HepG2 (cell line): ENCODE data around the gene ZNF652. TPM values are rescaled to one million over a fixed set of nuclear protein-coding genes. Genes with fewer than 3 reads are reported as not detected.

Experiments
- ARNT ChIP-seq: fragments of 450-650 bp; IDR thresholded peaks from 2 replicates; pipeline ENCODE4 v1.6.1; 2017
- BCL6 ChIP-seq: IDR thresholded peaks from 2 replicates; pipeline ENCODE4 v1.6.1; 2016; ENCODE audit warnings: missing genetic modification reagents, missing compliant biosample characterization
- BRD4 ChIP-seq: sonication (generic); formaldehyde crosslinking; IDR thresholded peaks from 2 replicates; pipeline ENCODE4 v1.4.0; 2020; ENCODE audit warnings: missing genetic modification reagents
- GLI4 ChIP-seq: sonication (generic); formaldehyde crosslinking; IDR thresholded peaks from 2 replicates; pipeline ENCODE4 v1.5.1; 2020; ENCODE audit warnings: missing genetic modification reagents, mild to moderate bottlenecking, moderate library complexity, borderline replicate concordance
- IRX3 ChIP-seq: sonication (generic); formaldehyde crosslinking; IDR thresholded peaks from 2 replicates; pipeline ENCODE4 v1.8.1; 2023; ENCODE audit warnings: mild to moderate bottlenecking, low read depth, missing genetic modification reagents, borderline replicate concordance
- KMT2B ChIP-seq: IDR thresholded peaks from 2 replicates; pipeline ENCODE4 v1.6.1; 2016; ENCODE audit warnings: missing genetic modification reagents, missing compliant biosample characterization
- NFKBIZ ChIP-seq: IDR thresholded peaks from 2 replicates; pipeline ENCODE4 v1.6.1; 2018; ENCODE audit warnings: missing genetic modification reagents, missing compliant biosample characterization
- NFYC ChIP-seq: IDR thresholded peaks from 2 replicates; pipeline ENCODE4 v1.6.1; 2016; ENCODE audit warnings: missing genetic modification reagents, missing compliant biosample characterization
- PBX2 ChIP-seq: IDR thresholded peaks from 2 replicates; pipeline ENCODE4 v1.6.1; 2016; ENCODE audit warnings: control low read depth
- POGZ ChIP-seq: sonication (generic); formaldehyde crosslinking; IDR thresholded peaks from 2 replicates; pipeline ENCODE4 v1.4.0; 2020; ENCODE audit warnings: mild to moderate bottlenecking, missing genetic modification reagents
- RFX5 ChIP-seq: IDR thresholded peaks from 2 replicates; pipeline ENCODE4 v1.6.1; 2011; ENCODE audit warnings: low read depth, low read length, improper control_type of control experiment
- SAFB2 ChIP-seq: sonication (generic); formaldehyde crosslinking; IDR thresholded peaks from 2 replicates; pipeline ENCODE4 v1.5.1; 2020; ENCODE audit warnings: missing genetic modification reagents, low read depth, mild to moderate bottlenecking, borderline replicate concordance
- SNAPC5 ChIP-seq: sonication (generic); formaldehyde crosslinking; IDR thresholded peaks from 2 replicates; pipeline ENCODE4 v1.8.1; 2023; ENCODE audit warnings: mild to moderate bottlenecking, missing genetic modification reagents, borderline replicate concordance
- SRF ChIP-seq: IDR thresholded peaks from 2 replicates; pipeline ENCODE4 v1.6.1; 2011; ENCODE audit warnings: mild to moderate bottlenecking, low read depth, low read length, moderate library complexity
- STAT5B ChIP-seq: sonication (generic); formaldehyde crosslinking; IDR thresholded peaks from 2 replicates; pipeline ENCODE4 v1.4.0; 2020; ENCODE audit warnings: missing genetic modification reagents
- ZFP90 ChIP-seq: sonication (generic); formaldehyde crosslinking; IDR thresholded peaks from 2 replicates; pipeline ENCODE4 v1.8.0; 2022; ENCODE audit warnings: missing genetic modification reagents, mild to moderate bottlenecking, inconsistent platforms, borderline replicate concordance
- ZGPAT ChIP-seq: IDR thresholded peaks from 2 replicates; pipeline ENCODE4 v1.6.1; 2016; ENCODE audit warnings: mild to moderate bottlenecking
- ZMYM2 ChIP-seq: sonication (generic); formaldehyde crosslinking; IDR thresholded peaks from 2 replicates; pipeline ENCODE4 v1.8.0; 2022; ENCODE audit warnings: mild to moderate bottlenecking, missing genetic modification reagents
- ZNF225 ChIP-seq: sonication (generic); formaldehyde crosslinking; IDR thresholded peaks from 2 replicates; pipeline ENCODE4 v1.4.0; 2020; ENCODE audit warnings: mild to moderate bottlenecking, missing genetic modification reagents
- ZNF234 ChIP-seq: sonication (generic); formaldehyde crosslinking; conservative IDR thresholded peaks from 2 replicates; pipeline ENCODE4 v1.5.1; 2020; ENCODE audit warnings: mild to moderate bottlenecking, missing genetic modification reagents
- ZNF329 ChIP-seq: sonication (generic); formaldehyde crosslinking; IDR thresholded peaks from 2 replicates; pipeline ENCODE4 v1.9.0; 2021; ENCODE audit warnings: low read depth, mild to moderate bottlenecking, missing genetic modification reagents
- ZNF33B ChIP-seq: sonication (generic); formaldehyde crosslinking; IDR thresholded peaks from 2 replicates; pipeline ENCODE4 v1.5.1; 2020; ENCODE audit warnings: mild to moderate bottlenecking, missing genetic modification reagents
- ZNF431 ChIP-seq: sonication (generic); formaldehyde crosslinking; IDR thresholded peaks from 2 replicates; pipeline ENCODE4 v1.9.0; 2022; ENCODE audit warnings: missing genetic modification reagents, low read depth, mild to moderate bottlenecking, borderline replicate concordance
- ZNF563 ChIP-seq: sonication (generic); formaldehyde crosslinking; IDR thresholded peaks from 2 replicates; pipeline ENCODE4 v1.8.0; 2022; ENCODE audit warnings: mild to moderate bottlenecking, moderate library complexity, missing genetic modification reagents
- ZNF605 ChIP-seq: sonication (generic); formaldehyde crosslinking; IDR thresholded peaks from 2 replicates; pipeline ENCODE4 v1.8.0; 2022; ENCODE audit warnings: mild to moderate bottlenecking, missing genetic modification reagents
- ZNF766 ChIP-seq: sonication (generic); formaldehyde crosslinking; IDR thresholded peaks from 2 replicates; pipeline ENCODE4 v1.5.0; 2020; ENCODE audit warnings: missing genetic modification reagents, borderline replicate concordance
- ZNF768 ChIP-seq: sonication (generic); formaldehyde crosslinking; IDR thresholded peaks from 2 replicates; pipeline ENCODE4 v1.4.0; 2020; ENCODE audit warnings: missing genetic modification reagents
- polyA plus RNA-seq, 8 experiments: library from polyadenylated mRNA; depleted of rRNA in 3 of 8; stranded (reverse) in 7 of 8; unstranded in 1 of 8; fragments of >200 nt; fragmentation: Illumina TruSeq in 4 of 8; extraction: Trizol in 4 of 8; gene quantifications; 2 replicates each; pipeline versions ENCODE4 v1.2.1 to v1.2.3, GENCODE V29; 2011 to 2016; ENCODE audit warnings: low read depth in 4 of 8, missing spikeins in 1 of 8, mixed read lengths in 1 of 8; ENCODE audit not compliant: insufficient read depth in 1 of 8
- total RNA-seq, 5 experiments: library from RNA; depleted of rRNA; stranded (reverse); fragments of >200 nt; fragmentation: Illumina TruSeq; extraction: Trizol; gene quantifications; 2 replicates each; pipeline ENCODE4 v1.2.3, GENCODE V29; 2016; ENCODE audit warnings: low read depth in 1 of 5

Gene ZNF652
- total and polyA plus RNA-seq, 2 of the 13 experiments (the other 11 are each of a cell fraction or from before 2014, with no cell fraction given): 16.2 to 30.2 TPM

GRCh38 chr17:49361129-49361901 is 735 bp downstream of the ZNF652 start (continued):
- 0 out of 2 replicates have a peak, but pooled peaks have one; percentile 12 for TF ChIP-seq PBX2 (CRISPR knock-in tag)
- 0 out of 2 replicates have a peak, but pooled peaks have one; percentile 14 for TF ChIP-seq BCL6 (CRISPR knock-in tag)
- 0 out of 2 replicates have a peak, but pooled peaks have one; percentile 27 for TF ChIP-seq ZNF33B (CRISPR knock-in tag)
- 0 out of 2 replicates have a peak, but pooled peaks have one; percentile 84 for TF ChIP-seq ZNF563
- TF ChIP-seq ZFP90 (CRISPR knock-in tag): no peak; the same call in 1 of the 2 replicates
- TF ChIP-seq ZNF234 (CRISPR knock-in tag): 0 out of 2 replicates have a peak, but pooled peaks have one; percentile 35
- TF ChIP-seq STAT5B (CRISPR knock-in tag): no peak
- 0 out of 2 replicates have a peak, but pooled peaks have one; percentile 84 for TF ChIP-seq SAFB2 (CRISPR knock-in tag)
- TF ChIP-seq ZMYM2 (CRISPR knock-in tag): no peak
- no peak for TF ChIP-seq IRX3
- peak; percentile 51; the same call in 1 of the 2 replicates for TF ChIP-seq KMT2B (CRISPR knock-in tag)
- TF ChIP-seq ZNF766 (CRISPR knock-in tag): no peak
- TF ChIP-seq ARNT: no peak
- peak; percentile 51; the same call in 1 of the 2 replicates for TF ChIP-seq BRD4 (CRISPR knock-in tag)
- 0 out of 2 replicates have a peak, but pooled peaks have one; percentile 43 for TF ChIP-seq ZNF329
- no peak for TF ChIP-seq SRF
- TF ChIP-seq NFKBIZ (CRISPR knock-in tag): 0 out of 2 replicates have a peak, but pooled peaks have one; percentile 24
- peak; percentile 4; the same call in 1 of the 2 replicates for TF ChIP-seq SNAPC5 (CRISPR knock-in tag)
- peak; percentile 33; the same call in 1 of the 2 replicates for TF ChIP-seq POGZ (CRISPR knock-in tag)
- TF ChIP-seq ZNF605 (CRISPR knock-in tag): peak; percentile 34; the same call in 1 of the 2 replicates
- TF ChIP-seq NFYC (CRISPR knock-in tag): peak; percentile 22
- TF ChIP-seq ZNF225 (CRISPR knock-in tag): no peak; the same call in 1 of the 2 replicates
- peak; percentile 71; the same call in 1 of the 2 replicates for TF ChIP-seq ZGPAT (CRISPR knock-in tag)
- no peak for TF ChIP-seq RFX5
- TF ChIP-seq ZNF768 (CRISPR knock-in tag): peak; percentile 68; the same call in 1 of the 2 replicates
- peak; percentile 82; the same call in 1 of the 2 replicates for TF ChIP-seq GLI4 (CRISPR knock-in tag)
- no peak for TF ChIP-seq ZNF431 (CRISPR knock-in tag)
